SK-N-SH (cell line): ENCODE results near the gene CA6.

Experiments used
- CTCF ChIP-seq: fragments of 200-600 bp; sonication (generic); IDR thresholded peaks from 2 replicates; pipeline ENCODE4 v1.6.1; 2017; ENCODE audit warnings: antibody characterized with exemption, mild to moderate bottlenecking, moderate library complexity
- EZH2phosphoT487 ChIP-seq: fragments of 200-600 bp; sonication (generic); IDR thresholded peaks from 2 replicates; pipeline ENCODE4 v1.6.1; 2017; ENCODE audit warnings: low read depth, mixed run types, mild to moderate bottlenecking, antibody characterized with exemption, moderate library complexity, borderline replicate concordance
- MAX ChIP-seq: IDR thresholded peaks from 2 replicates; pipeline ENCODE4 v1.4.0; 2012; ENCODE audit warnings: low read depth
- POLR2AphosphoS5 ChIP-seq: IDR thresholded peaks from 2 replicates; pipeline ENCODE4 v1.6.1; 2012; ENCODE audit warnings: low read depth, low read length
- REST ChIP-seq: IDR thresholded peaks from 2 replicates; pipeline ENCODE4 v1.6.1; 2012; ENCODE audit warnings: mild to moderate bottlenecking, low read depth, low read length, moderate library complexity
- USF1 ChIP-seq: IDR thresholded peaks from 2 replicates; pipeline ENCODE4 v1.4.0; 2012; ENCODE audit warnings: low read depth, borderline replicate concordance
- USF2 ChIP-seq: fragments of 150-350 bp; IDR thresholded peaks from 2 replicates; pipeline ENCODE4 v1.6.1; 2017; ENCODE audit warnings: antibody characterized with exemption, low read length, low read depth, borderline replicate concordance

GRCh38 chr1:8899046-8899445 is 46.6 kb upstream of the CA6 start:
- TF ChIP-seq EZH2phosphoT487 (no peak), CTCF (no peak), USF1 (no peak), POLR2AphosphoS5 (no peak), USF2 (no peak), REST (no peak), MAX (no peak)
